GM23338 (cell line): ENCODE measurements around the gene AFF3. TPM values are rescaled to one million over a fixed set of nuclear protein-coding genes. Genes with fewer than 3 reads are reported as not detected.

Source experiments
- ATAC-seq: fragments of 200-7000 bp; cut with Tn5 transposase; 3 replicates; pipeline ENCODE4 v1.9.1; 2020
- DNase-seq: peaks from one replicate; pipeline ENCODE4 v3.0.0-alpha.2; 2015; ENCODE audit warnings: low spot score
- H2AFZ ChIP-seq: fragments of 200-600 bp; sonication (generic); 2 replicates; pipeline ENCODE4 v1.8.0; 2016; ENCODE audit warnings: antibody characterized with exemption, mild to moderate bottlenecking, moderate library complexity
- H3F3A ChIP-seq: fragments of 200-600 bp; sonication (generic); replicated peaks from 2 replicates; pipeline ENCODE4 v1.8.0; 2017; ENCODE audit warnings: antibody characterized with exemption, mixed run types, low read depth
- H3K27ac ChIP-seq: fragments of 200-600 bp; sonication (generic); 2 replicates; pipeline ENCODE4 v1.6.1; 2016; ENCODE audit warnings: low read depth
- H3K27me3 ChIP-seq: fragments of 200-600 bp; sonication (generic); 2 replicates; pipeline ENCODE4 v1.8.0; 2016; ENCODE audit warnings: mild to moderate bottlenecking, mixed run types, moderate library complexity; ENCODE audit not compliant: insufficient read depth
- H3K36me3 ChIP-seq: fragments of 200-600 bp; sonication (generic); 2 replicates; pipeline ENCODE4 v1.8.0; 2016; ENCODE audit warnings: mild to moderate bottlenecking; ENCODE audit not compliant: insufficient read depth
- H3K4me1 ChIP-seq: fragments of 200-600 bp; sonication (generic); 2 replicates; pipeline ENCODE4 v1.8.0; 2016; ENCODE audit warnings: mild to moderate bottlenecking, moderate library complexity; ENCODE audit not compliant: insufficient read depth
- H3K4me2 ChIP-seq: fragments of 200-600 bp; sonication (generic); 2 replicates; pipeline ENCODE4 v1.7.1; 2017; ENCODE audit warnings: mixed run types
- H3K4me3 ChIP-seq: fragments of 200-600 bp; sonication (generic); 2 replicates; pipeline ENCODE4 v1.6.1; 2016; ENCODE audit warnings: mixed run types
- H3K79me2 ChIP-seq: fragments of 200-600 bp; sonication (generic); replicated peaks from 2 replicates; pipeline ENCODE4 v1.8.0; 2017; ENCODE audit warnings: mild to moderate bottlenecking; ENCODE audit not compliant: insufficient read depth
- H3K9me2 ChIP-seq: fragments of 200-600 bp; sonication (generic); 2 replicates; pipeline ENCODE4 v1.8.0; 2017; ENCODE audit not compliant: insufficient read depth
- H4K20me1 ChIP-seq: fragments of 200-600 bp; sonication (generic); replicated peaks from 2 replicates; pipeline ENCODE4 v1.8.0; 2017; ENCODE audit warnings: mild to moderate bottlenecking; ENCODE audit not compliant: insufficient read depth
- H3K27ac Mint-ChIP-seq: 2 replicates; pipeline ENCODE4 v1.8.0; 2020; ENCODE audit warnings: inconsistent platforms, mild to moderate bottlenecking, moderate library complexity, mixed read lengths
- H3K27me3 Mint-ChIP-seq: 3 replicates; pipeline ENCODE4 v1.8.0; 2022; ENCODE audit warnings: low read depth, mild to moderate bottlenecking, moderate library complexity, mixed read lengths, inconsistent platforms; ENCODE audit not compliant: insufficient read depth, poor library complexity
- H3K36me3 Mint-ChIP-seq: 3 replicates; pipeline ENCODE4 v1.8.0; 2021; ENCODE audit warnings: low read depth, mild to moderate bottlenecking, inconsistent platforms, moderate library complexity, mixed read lengths
- H3K4me1 Mint-ChIP-seq: 3 replicates; pipeline ENCODE4 v1.8.0; 2020; ENCODE audit warnings: mild to moderate bottlenecking, inconsistent platforms, mixed read lengths
- H3K4me3 Mint-ChIP-seq: 3 replicates; pipeline ENCODE4 v1.8.0; 2021; ENCODE audit warnings: moderate library complexity, mild to moderate bottlenecking, inconsistent platforms, mixed read lengths
- H3K9me3 Mint-ChIP-seq: 3 replicates; pipeline ENCODE4 v1.8.0; 2020; ENCODE audit warnings: moderate library complexity, mild to moderate bottlenecking, inconsistent platforms, mixed read lengths
- CREB1 ChIP-seq: fragments of 250-450 bp; sonication (Bioruptor Pico); IDR thresholded peaks from 2 replicates; pipeline ENCODE4 v1.5.0; 2020; ENCODE audit warnings: low read depth, mild to moderate bottlenecking, moderate library complexity
- EZH2 ChIP-seq: fragments of 200-600 bp; sonication (generic); IDR thresholded peaks from one replicate; pipeline ENCODE4 v1.8.0; 2017; ENCODE audit warnings: antibody characterized with exemption, mild to moderate bottlenecking, low read depth; ENCODE audit not compliant: unreplicated experiment
- EZH2phosphoT487 ChIP-seq: fragments of 200-600 bp; sonication (generic); IDR thresholded peaks from one replicate; pipeline ENCODE4 v1.8.1; 2018; ENCODE audit warnings: antibody characterized with exemption; ENCODE audit not compliant: unreplicated experiment
- JUNB ChIP-seq: IDR thresholded peaks from one replicate; pipeline ENCODE4 v1.6.1; 2016; ENCODE audit warnings: antibody characterized with exemption; ENCODE audit not compliant: unreplicated experiment
- NANOG ChIP-seq: IDR thresholded peaks from 2 replicates; pipeline ENCODE4 v1.6.1; 2016; ENCODE audit warnings: antibody characterized with exemption, borderline replicate concordance
- POLR2AphosphoS5 ChIP-seq: IDR thresholded peaks from 2 replicates; pipeline ENCODE4 v1.6.1; 2016; ENCODE audit warnings: antibody characterized with exemption, low read depth
- STAT1 ChIP-seq: IDR thresholded peaks from one replicate; pipeline ENCODE4 v1.6.1; 2016; ENCODE audit warnings: antibody characterized with exemption; ENCODE audit not compliant: unreplicated experiment
- ZNF114 ChIP-seq: fragments of 250-450 bp; sonication (Bioruptor Pico); IDR thresholded peaks from 2 replicates; pipeline ENCODE4 v1.5.0; 2020; ENCODE audit warnings: mild to moderate bottlenecking, moderate library complexity
- ZNF331 ChIP-seq: fragments of 250-450 bp; sonication (Bioruptor Pico); IDR thresholded peaks from 2 replicates; pipeline ENCODE4 v1.5.0; 2020; ENCODE audit warnings: low read depth, mild to moderate bottlenecking, moderate library complexity
- polyA plus RNA-seq: library from polyadenylated mRNA; unstranded; fragments of >200 nt; fragmentation: Nextera tagmentation; extraction: Ambion mirVana; gene quantifications from 2 replicates; pipeline ENCODE4 v1.2.1, GENCODE V29; 2016
- total RNA-seq: library from RNA; depleted of rRNA; stranded (reverse); fragments of >200 nt; shearing (Covaris generic); gene quantifications from 2 replicates; pipeline ENCODE4 v1.2.3, GENCODE V29; 2014
- TF ChIP-seq, protein P1 (sequence below): IDR thresholded peaks from one replicate; pipeline ENCODE4 v1.6.1; 2018; ENCODE audit warnings: antibody characterized with exemption; ENCODE audit not compliant: unreplicated experiment
- TF ChIP-seq, protein P2 (sequence below): fragments of 250-450 bp; sonication (Bioruptor Pico); IDR thresholded peaks from 2 replicates; pipeline ENCODE4 v1.5.0; 2020; ENCODE audit warnings: mild to moderate bottlenecking, moderate library complexity
- TF ChIP-seq, protein P3 (sequence below): IDR thresholded peaks from 2 replicates; pipeline ENCODE4 v1.6.1; 2016; ENCODE audit warnings: antibody characterized with exemption
- TF ChIP-seq, protein P4 (sequence below), 2 experiments: fragments of 200-600 bp in 1 of 2; sonication (generic) in 1 of 2; conservative IDR thresholded peaks; 2 replicates each; pipeline versions ENCODE4 v1.5.1 to v1.6.1; 2016 to 2017; ENCODE audit warnings: antibody characterized with exemption in 2 of 2, low read depth in 2 of 2, mild to moderate bottlenecking in 2 of 2, moderate library complexity in 1 of 2

AFF3 gene
- total and polyA plus RNA-seq, 2 experiments from 2014 or later: 0.73 to 1.4 TPM

DNA sequence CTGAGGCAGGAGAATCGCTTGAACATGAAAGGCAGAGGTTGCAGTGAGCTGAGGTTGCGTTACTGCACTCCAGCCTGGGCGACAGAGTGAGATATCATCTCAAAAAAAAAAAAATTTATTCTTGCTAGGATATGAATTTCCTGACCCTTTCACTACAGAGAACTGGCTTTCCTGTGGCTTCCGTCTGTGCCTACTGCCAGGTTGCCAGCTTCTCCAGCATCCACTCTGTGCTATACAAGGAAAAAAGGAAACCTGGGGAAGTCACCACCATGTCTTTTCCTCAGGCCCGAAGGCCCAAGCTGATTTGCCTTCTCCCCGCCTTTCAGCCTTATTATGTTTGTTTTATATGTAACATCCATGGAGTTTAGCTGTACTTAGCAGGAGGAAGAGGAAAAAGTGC, 530.6 kb downstream of the AFF3 start:
- Histone ChIP-seq H3K4me3 (no peak overlapping the region), H3F3A (no peaks in the 10 kb centered on the region), H3K9me2 (no peaks in the 10 kb centered on the region), H2AFZ (no peak overlapping the region), H3K4me1 (no peaks in the 10 kb centered on the region), H4K20me1 (no peaks in the 10 kb centered on the region), H3K27ac (no peak overlapping the region), H3K27me3 (no peaks in the 10 kb centered on the region), H3K36me3 (no peaks in the 10 kb centered on the region), H3K79me2 (no peaks in the 10 kb centered on the region), H3K4me2 (no peak overlapping the region)
- TF ChIP-seq EZH2phosphoT487 (no peak), STAT1 (no peak), JUNB (no peak), ZNF114 (CRISPR knock-in tag) (no peak), POLR2AphosphoS5 (no peak), NANOG (no peak), EZH2 (no peak), ZNF331 (CRISPR knock-in tag) (no peak), CREB1 (CRISPR knock-in tag) (no peak)
- TF ChIP-seq, protein P1, sequence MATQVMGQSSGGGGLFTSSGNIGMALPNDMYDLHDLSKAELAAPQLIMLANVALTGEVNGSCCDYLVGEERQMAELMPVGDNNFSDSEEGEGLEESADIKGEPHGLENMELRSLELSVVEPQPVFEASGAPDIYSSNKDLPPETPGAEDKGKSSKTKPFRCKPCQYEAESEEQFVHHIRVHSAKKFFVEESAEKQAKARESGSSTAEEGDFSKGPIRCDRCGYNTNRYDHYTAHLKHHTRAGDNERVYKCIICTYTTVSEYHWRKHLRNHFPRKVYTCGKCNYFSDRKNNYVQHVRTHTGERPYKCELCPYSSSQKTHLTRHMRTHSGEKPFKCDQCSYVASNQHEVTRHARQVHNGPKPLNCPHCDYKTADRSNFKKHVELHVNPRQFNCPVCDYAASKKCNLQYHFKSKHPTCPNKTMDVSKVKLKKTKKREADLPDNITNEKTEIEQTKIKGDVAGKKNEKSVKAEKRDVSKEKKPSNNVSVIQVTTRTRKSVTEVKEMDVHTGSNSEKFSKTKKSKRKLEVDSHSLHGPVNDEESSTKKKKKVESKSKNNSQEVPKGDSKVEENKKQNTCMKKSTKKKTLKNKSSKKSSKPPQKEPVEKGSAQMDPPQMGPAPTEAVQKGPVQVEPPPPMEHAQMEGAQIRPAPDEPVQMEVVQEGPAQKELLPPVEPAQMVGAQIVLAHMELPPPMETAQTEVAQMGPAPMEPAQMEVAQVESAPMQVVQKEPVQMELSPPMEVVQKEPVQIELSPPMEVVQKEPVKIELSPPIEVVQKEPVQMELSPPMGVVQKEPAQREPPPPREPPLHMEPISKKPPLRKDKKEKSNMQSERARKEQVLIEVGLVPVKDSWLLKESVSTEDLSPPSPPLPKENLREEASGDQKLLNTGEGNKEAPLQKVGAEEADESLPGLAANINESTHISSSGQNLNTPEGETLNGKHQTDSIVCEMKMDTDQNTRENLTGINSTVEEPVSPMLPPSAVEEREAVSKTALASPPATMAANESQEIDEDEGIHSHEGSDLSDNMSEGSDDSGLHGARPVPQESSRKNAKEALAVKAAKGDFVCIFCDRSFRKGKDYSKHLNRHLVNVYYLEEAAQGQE: no peak
- TF ChIP-seq, protein P2, sequence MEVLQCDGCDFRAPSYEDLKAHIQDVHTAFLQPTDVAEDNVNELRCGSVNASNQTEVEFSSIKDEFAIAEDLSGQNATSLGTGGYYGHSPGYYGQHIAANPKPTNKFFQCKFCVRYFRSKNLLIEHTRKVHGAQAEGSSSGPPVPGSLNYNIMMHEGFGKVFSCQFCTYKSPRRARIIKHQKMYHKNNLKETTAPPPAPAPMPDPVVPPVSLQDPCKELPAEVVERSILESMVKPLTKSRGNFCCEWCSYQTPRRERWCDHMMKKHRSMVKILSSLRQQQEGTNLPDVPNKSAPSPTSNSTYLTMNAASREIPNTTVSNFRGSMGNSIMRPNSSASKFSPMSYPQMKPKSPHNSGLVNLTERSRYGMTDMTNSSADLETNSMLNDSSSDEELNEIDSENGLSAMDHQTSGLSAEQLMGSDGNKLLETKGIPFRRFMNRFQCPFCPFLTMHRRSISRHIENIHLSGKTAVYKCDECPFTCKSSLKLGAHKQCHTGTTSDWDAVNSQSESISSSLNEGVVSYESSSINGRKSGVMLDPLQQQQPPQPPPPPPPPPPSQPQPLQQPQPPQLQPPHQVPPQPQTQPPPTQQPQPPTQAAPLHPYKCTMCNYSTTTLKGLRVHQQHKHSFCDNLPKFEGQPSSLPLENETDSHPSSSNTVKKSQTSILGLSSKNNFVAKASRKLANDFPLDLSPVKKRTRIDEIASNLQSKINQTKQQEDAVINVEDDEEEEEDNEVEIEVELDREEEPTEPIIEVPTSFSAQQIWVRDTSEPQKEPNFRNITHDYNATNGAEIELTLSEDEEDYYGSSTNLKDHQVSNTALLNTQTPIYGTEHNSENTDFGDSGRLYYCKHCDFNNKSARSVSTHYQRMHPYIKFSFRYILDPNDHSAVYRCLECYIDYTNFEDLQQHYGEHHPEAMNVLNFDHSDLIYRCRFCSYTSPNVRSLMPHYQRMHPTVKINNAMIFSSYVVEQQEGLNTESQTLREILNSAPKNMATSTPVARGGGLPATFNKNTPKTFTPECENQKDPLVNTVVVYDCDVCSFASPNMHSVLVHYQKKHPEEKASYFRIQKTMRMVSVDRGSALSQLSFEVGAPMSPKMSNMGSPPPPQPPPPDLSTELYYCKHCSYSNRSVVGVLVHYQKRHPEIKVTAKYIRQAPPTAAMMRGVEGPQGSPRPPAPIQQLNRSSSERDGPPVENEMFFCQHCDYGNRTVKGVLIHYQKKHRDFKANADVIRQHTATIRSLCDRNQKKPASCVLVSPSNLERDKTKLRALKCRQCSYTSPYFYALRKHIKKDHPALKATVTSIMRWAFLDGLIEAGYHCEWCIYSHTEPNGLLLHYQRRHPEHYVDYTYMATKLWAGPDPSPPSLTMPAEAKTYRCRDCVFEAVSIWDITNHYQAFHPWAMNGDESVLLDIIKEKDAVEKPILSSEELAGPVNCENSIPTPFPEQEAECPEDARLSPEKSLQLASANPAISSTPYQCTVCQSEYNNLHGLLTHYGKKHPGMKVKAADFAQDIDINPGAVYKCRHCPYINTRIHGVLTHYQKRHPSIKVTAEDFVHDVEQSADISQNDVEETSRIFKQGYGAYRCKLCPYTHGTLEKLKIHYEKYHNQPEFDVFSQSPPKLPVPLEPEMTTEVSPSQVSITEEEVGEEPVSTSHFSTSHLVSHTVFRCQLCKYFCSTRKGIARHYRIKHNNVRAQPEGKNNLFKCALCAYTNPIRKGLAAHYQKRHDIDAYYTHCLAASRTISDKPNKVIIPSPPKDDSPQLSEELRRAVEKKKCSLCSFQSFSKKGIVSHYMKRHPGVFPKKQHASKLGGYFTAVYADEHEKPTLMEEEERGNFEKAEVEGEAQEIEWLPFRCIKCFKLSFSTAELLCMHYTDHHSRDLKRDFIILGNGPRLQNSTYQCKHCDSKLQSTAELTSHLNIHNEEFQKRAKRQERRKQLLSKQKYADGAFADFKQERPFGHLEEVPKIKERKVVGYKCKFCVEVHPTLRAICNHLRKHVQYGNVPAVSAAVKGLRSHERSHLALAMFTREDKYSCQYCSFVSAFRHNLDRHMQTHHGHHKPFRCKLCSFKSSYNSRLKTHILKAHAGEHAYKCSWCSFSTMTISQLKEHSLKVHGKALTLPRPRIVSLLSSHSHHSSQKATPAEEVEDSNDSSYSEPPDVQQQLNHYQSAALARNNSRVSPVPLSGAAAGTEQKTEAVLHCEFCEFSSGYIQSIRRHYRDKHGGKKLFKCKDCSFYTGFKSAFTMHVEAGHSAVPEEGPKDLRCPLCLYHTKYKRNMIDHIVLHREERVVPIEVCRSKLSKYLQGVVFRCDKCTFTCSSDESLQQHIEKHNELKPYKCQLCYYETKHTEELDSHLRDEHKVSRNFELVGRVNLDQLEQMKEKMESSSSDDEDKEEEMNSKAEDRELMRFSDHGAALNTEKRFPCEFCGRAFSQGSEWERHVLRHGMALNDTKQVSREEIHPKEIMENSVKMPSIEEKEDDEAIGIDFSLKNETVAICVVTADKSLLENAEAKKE: no peak
- TF ChIP-seq, protein P3, sequence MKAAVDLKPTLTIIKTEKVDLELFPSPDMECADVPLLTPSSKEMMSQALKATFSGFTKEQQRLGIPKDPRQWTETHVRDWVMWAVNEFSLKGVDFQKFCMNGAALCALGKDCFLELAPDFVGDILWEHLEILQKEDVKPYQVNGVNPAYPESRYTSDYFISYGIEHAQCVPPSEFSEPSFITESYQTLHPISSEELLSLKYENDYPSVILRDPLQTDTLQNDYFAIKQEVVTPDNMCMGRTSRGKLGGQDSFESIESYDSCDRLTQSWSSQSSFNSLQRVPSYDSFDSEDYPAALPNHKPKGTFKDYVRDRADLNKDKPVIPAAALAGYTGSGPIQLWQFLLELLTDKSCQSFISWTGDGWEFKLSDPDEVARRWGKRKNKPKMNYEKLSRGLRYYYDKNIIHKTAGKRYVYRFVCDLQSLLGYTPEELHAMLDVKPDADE: no peak
- TF ChIP-seq, protein P4, sequence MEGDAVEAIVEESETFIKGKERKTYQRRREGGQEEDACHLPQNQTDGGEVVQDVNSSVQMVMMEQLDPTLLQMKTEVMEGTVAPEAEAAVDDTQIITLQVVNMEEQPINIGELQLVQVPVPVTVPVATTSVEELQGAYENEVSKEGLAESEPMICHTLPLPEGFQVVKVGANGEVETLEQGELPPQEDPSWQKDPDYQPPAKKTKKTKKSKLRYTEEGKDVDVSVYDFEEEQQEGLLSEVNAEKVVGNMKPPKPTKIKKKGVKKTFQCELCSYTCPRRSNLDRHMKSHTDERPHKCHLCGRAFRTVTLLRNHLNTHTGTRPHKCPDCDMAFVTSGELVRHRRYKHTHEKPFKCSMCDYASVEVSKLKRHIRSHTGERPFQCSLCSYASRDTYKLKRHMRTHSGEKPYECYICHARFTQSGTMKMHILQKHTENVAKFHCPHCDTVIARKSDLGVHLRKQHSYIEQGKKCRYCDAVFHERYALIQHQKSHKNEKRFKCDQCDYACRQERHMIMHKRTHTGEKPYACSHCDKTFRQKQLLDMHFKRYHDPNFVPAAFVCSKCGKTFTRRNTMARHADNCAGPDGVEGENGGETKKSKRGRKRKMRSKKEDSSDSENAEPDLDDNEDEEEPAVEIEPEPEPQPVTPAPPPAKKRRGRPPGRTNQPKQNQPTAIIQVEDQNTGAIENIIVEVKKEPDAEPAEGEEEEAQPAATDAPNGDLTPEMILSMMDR (conservative IDR thresholded peaks at IDR 0.05; ENCODE audit: low read depth in 2 of 2): no peak
- H3K27me3 Mint-ChIP-seq: peaks cover 2% of the 10 kb centered on the region
- ATAC-seq (no peak), DNase-seq (no peak)
- no peaks in the 10 kb centered on the region for H3K36me3 Mint-ChIP-seq
- no peaks in the 10 kb centered on the region for H3K9me3 Mint-ChIP-seq
- no peak overlapping the region for H3K4me3 Mint-ChIP-seq
- no peaks in the 10 kb centered on the region for H3K4me1 Mint-ChIP-seq
- H3K27ac Mint-ChIP-seq: no peak overlapping the region
